ENCODE results near the gene C1QA. TPM values are rescaled to one million over a fixed set of nuclear protein-coding genes. Genes with fewer than 3 reads are reported as not detected.

Gene C1QA
- total RNA-seq, 4 donors from 2014 or later, result 38.9 to 120 (median 65.3) TPM

- TF ChIP-seq CTCF (IDR thresholded peaks at IDR 0.05), result no peak
- TF ChIP-seq POLR2A (IDR thresholded peaks at IDR 0.05), result no peak
- H3K4me3 ChIP-seq (replicated peaks in 1 of 3), result no peak overlapping the region
- intact Hi-C loops (cut with DNase I), result no loop called here
- no peaks in the 10 kb centered on the region for H3K9me3 ChIP-seq
- no peaks in the 10 kb centered on the region for H3K36me3 ChIP-seq
- H3K4me1 ChIP-seq, result no peaks in the 10 kb centered on the region
- 48 to 52% methylated on average over 12 of the region's 12 CpGs for WGBS, 2 donors
- H3K27me3 ChIP-seq, result peaks cover 6% of the 10 kb centered on the region
- DNase-seq, result no peak
- H3K27ac ChIP-seq, result no peak overlapping the region
Observed at GRCh38 chr1:22612671-22613571, 23.5 kb upstream of the C1QA start.

- intact Hi-C loops (cut with DNase I), result no loop called here
- no peak overlapping the region for H3K27ac ChIP-seq
- no peak for DNase-seq
- WGBS, 2 donors, result 62 to 66% methylated on average over 3 to 5 of the region's 5 CpGs
- H3K9me3 ChIP-seq, result no peaks in the 10 kb centered on the region
- TF ChIP-seq CTCF (IDR thresholded peaks at IDR 0.05), result no peak
- no peak for TF ChIP-seq POLR2A (IDR thresholded peaks at IDR 0.05)
- no peaks in the 10 kb centered on the region for H3K4me1 ChIP-seq
- H3K27me3 ChIP-seq, result peaks cover under 1% of the 10 kb centered on the region
- H3K4me3 ChIP-seq (replicated peaks in 1 of 3), result no peak overlapping the region
- H3K36me3 ChIP-seq, result no peaks in the 10 kb centered on the region
Observed at GRCh38 chr1:22613572-22613918, 22.9 kb upstream of the C1QA start.

- no peak overlapping the region for H3K4me3 ChIP-seq (replicated peaks in 1 of 3)
- no peaks in the 10 kb centered on the region for H3K9me3 ChIP-seq
- WGBS, 2 donors, result 58% methylated on average over 8 to 12 of the region's 12 CpGs
- no peaks in the 10 kb centered on the region for H3K27me3 ChIP-seq
- no peak for DNase-seq
- TF ChIP-seq CTCF (IDR thresholded peaks at IDR 0.05) (no peak), POLR2A (IDR thresholded peaks at IDR 0.05) (no peak)
- no peaks in the 10 kb centered on the region for H3K4me1 ChIP-seq
- intact Hi-C loops (cut with DNase I), result no loop called here
- no peak overlapping the region for H3K27ac ChIP-seq
- no peaks in the 10 kb centered on the region for H3K36me3 ChIP-seq
Observed at GRCh38 chr1:22613951-22614350, 22.5 kb upstream of the C1QA start.

GRCh38 chr1:22615886-22616285 is 20.5 kb upstream of the C1QA start:
- H3K9me3 ChIP-seq, result no peaks in the 10 kb centered on the region
- H3K4me3 ChIP-seq (replicated peaks in 1 of 3), result no peak overlapping the region
- no peak overlapping the region for H3K27ac ChIP-seq
- no peaks in the 10 kb centered on the region for H3K4me1 ChIP-seq
- no peaks in the 10 kb centered on the region for H3K36me3 ChIP-seq
- no peaks in the 10 kb centered on the region for H3K27me3 ChIP-seq
- 76 to 81% methylated on average over 2 of the region's 2 CpGs for WGBS, 2 donors
- DNase-seq, result no peak
- intact Hi-C loops (cut with DNase I), result no loop called here
- no peak for TF ChIP-seq POLR2A (IDR thresholded peaks at IDR 0.05)
- no peak for TF ChIP-seq CTCF (IDR thresholded peaks at IDR 0.05)

- H3K4me3 ChIP-seq (replicated peaks in 1 of 3), result no peak overlapping the region
- no peaks in the 10 kb centered on the region for H3K36me3 ChIP-seq
- no peak for TF ChIP-seq POLR2A (IDR thresholded peaks at IDR 0.05)
- no peak for TF ChIP-seq CTCF (IDR thresholded peaks at IDR 0.05)
- WGBS, 2 donors, result 47 to 55% methylated on average over 3 to 6 of the region's 11 CpGs
- no peaks in the 10 kb centered on the region for H3K27me3 ChIP-seq
- H3K4me1 ChIP-seq, result no peaks in the 10 kb centered on the region
- intact Hi-C loops (cut with DNase I), result no loop called here
- H3K9me3 ChIP-seq, result no peaks in the 10 kb centered on the region
- DNase-seq, result no peak
- no peak overlapping the region for H3K27ac ChIP-seq
Observed at GRCh38 chr1:22616571-22616970, 19.9 kb upstream of the C1QA start.
